GDM1 (cell line): ENCODE results near the gene EML2.
A peak's percentile ranks its signal among the peaks of the same experiment; 100 is the strongest.
"Not testable (repeated sequence)": the region's sequence is repeated elsewhere in the genome, so short reads cannot be mapped to it uniquely, and the experiment has no call there.

Experiments
- DNase-seq: peaks from one replicate; lab custom pipeline; 2025; lab: John Stamatoyannopoulos, UW

EML2 gene

GRCh38 chr19:45615795-45616703 is 23.1 kb downstream of the EML2 start:
- DNase-seq, result peak; percentile 84

GRCh38 chr19:45615056-45615455 is 24.1 kb downstream of the EML2 start:
- not testable (repeated sequence) for DNase-seq

GRCh38 chr19:45613926-45614725 is 25.1 kb downstream of the EML2 start:
- DNase-seq, result no peak

GRCh38 chr19:45608948-45609347 is 30.2 kb downstream of the EML2 start:
- DNase-seq, result no peak

GRCh38 chr19:45607071-45608029 is 31.8 kb downstream of the EML2 start:
- no peak for DNase-seq

- no peak for DNase-seq
Observed at GRCh38 chr19:45601524-45602374, 37.4 kb downstream of the EML2 start, which contains the start of gene GPR4. GPR4 (minus strand) TSS chr19:45602212; CDS start chr19:45591866, 10,346 bp downstream.

- no peak for DNase-seq
Observed at GRCh38 chr19:45601115-45601514, 38.1 kb downstream of the EML2 start.

GRCh38 chr19:45600340-45600885 is 38.8 kb downstream of the EML2 start:
- no peak for DNase-seq

- DNase-seq, result no peak
Observed at GRCh38 chr19:45599286-45599685, 39.9 kb downstream of the EML2 start.

GRCh38 chr19:45598267-45599001 is 40.8 kb downstream of the EML2 start:
- DNase-seq, result no peak

- no peak for DNase-seq
Observed at GRCh38 chr19:45597425-45598111, 41.6 kb downstream of the EML2 start.

GRCh38 chr19:45595814-45596213 is 43.4 kb downstream of the EML2 start:
- no peak for DNase-seq

GRCh38 chr19:45593520-45593919 is 45.7 kb downstream of the EML2 start:
- DNase-seq, result no peak

- no peak for DNase-seq
Observed at GRCh38 chr19:45592366-45592765, 46.8 kb downstream of the EML2 start.

GRCh38 chr19:45591638-45592005 is 47.6 kb downstream of the EML2 start:
- DNase-seq, result no peak

- peak; percentile 37 for DNase-seq
Observed at GRCh38 chr19:45591004-45591637, 48.1 kb downstream of the EML2 start.

GRCh38 chr19:45590300-45591003 is 48.7 kb downstream of the EML2 start:
- no peak for DNase-seq

- DNase-seq, result no peak
Observed at GRCh38 chr19:45589768-45590167, 49.4 kb downstream of the EML2 start.
